ENCODE data around the gene LDLRAP1. TPM values are rescaled to one million over a fixed set of nuclear protein-coding genes. Genes with fewer than 3 reads are reported as not detected.

Gene LDLRAP1
- total and polyA plus RNA-seq, 7 experiments from 2014 or later, result 28.1 to 853 (median 301) TPM

Other genes starting within 250 kb of the LDLRAP1 start
- gene TMEM50A, start 205.3 kb upstream of the LDLRAP1 start, total RNA-seq, result 100 to 1,000 TPM in 1 of 5 experiments, 10 to 100 TPM in 4; 61.6 to 149 (median 79.0) TPM
- 100 to 1,000 TPM; 140 to 146 TPM for gene TMEM50A, start 205.3 kb upstream of the LDLRAP1 start, polyA plus RNA-seq
- 1 to 10 TPM in 1 of 5 experiments, under 1 TPM in 3, not detected in 1; 0.40 to 1.3 (median 0.69) TPM for gene RHCE, start 122.8 kb upstream of the LDLRAP1 start, total RNA-seq
- gene RHCE, start 122.8 kb upstream of the LDLRAP1 start, polyA plus RNA-seq, result 1 to 10 TPM in 1 of 2 donors, under 1 TPM in 1; 0.61 to 1.0 TPM
- gene MACO1, start 112.7 kb upstream of the LDLRAP1 start, total RNA-seq, result 10 to 100 TPM; 16.7 to 25.9 (median 22.0) TPM
- 1 to 10 TPM; 8.8 to 9.8 TPM for gene MACO1, start 112.7 kb upstream of the LDLRAP1 start, polyA plus RNA-seq
- gene MAN1C1, start 73.2 kb downstream of the LDLRAP1 start, total RNA-seq, result 10 to 100 TPM; 28.8 to 85.5 (median 69.9) TPM
- 10 to 100 TPM; 16.0 to 30.4 TPM for gene MAN1C1, start 73.2 kb downstream of the LDLRAP1 start, polyA plus RNA-seq

Data from naive thymus-derived CD4-positive, alpha-beta T cell (primary cell).